Parathyroid adenoma (tissue), 2 donors: ENCODE measurements around the gene TCF4.
"Not testable (repeated sequence)": the region's sequence is repeated elsewhere in the genome, so short reads cannot be mapped to it uniquely, and the experiment has no call there.

Experiments
- H2AFZ ChIP-seq: fragments of 300-600 bp; sonication (generic); one replicate; pipeline ENCODE4 v1.7.0; 2017; ENCODE audit warnings: antibody characterized with exemption, mild to moderate bottlenecking
- H3K27ac ChIP-seq: fragments of 300-600 bp; sonication (generic); one replicate; pipeline ENCODE4 v1.7.0; 2017
- H3K27me3 ChIP-seq: fragments of 300-600 bp; sonication (generic); one replicate; pipeline ENCODE4 v1.7.0; 2017; ENCODE audit warnings: low read length; ENCODE audit not compliant: control insufficient read depth, insufficient read depth
- H3K36me3 ChIP-seq: fragments of 300-600 bp; sonication (generic); one replicate; pipeline ENCODE4 v1.7.0; 2017; ENCODE audit warnings: low read length; ENCODE audit not compliant: control insufficient read depth, insufficient read depth
- H3K4me1 ChIP-seq: fragments of 300-600 bp; sonication (generic); one replicate; pipeline ENCODE4 v1.7.0; 2017; ENCODE audit warnings: control low read depth
- H3K4me2 ChIP-seq: fragments of 300-600 bp; sonication (generic); one replicate; pipeline ENCODE4 v1.7.0; 2017; ENCODE audit warnings: low read length
- H3K4me3 ChIP-seq: fragments of 300-600 bp; sonication (generic); one replicate; pipeline ENCODE4 v1.7.0; 2017; ENCODE audit warnings: low read depth, low read length
- H3K79me2 ChIP-seq: fragments of 300-600 bp; sonication (generic); one replicate; pipeline ENCODE4 v1.7.0; 2017; ENCODE audit warnings: control low read depth
- H3K9ac ChIP-seq: fragments of 300-600 bp; sonication (generic); one replicate; pipeline ENCODE4 v1.7.0; 2017; ENCODE audit warnings: mild to moderate bottlenecking
- H3K9me3 ChIP-seq: fragments of 300-600 bp; sonication (generic); one replicate; pipeline ENCODE4 v1.7.0; 2017; ENCODE audit warnings: low read length; ENCODE audit not compliant: control insufficient read depth
- TF ChIP-seq, protein P1 (sequence below): fragments of 300-600 bp; sonication (generic); IDR thresholded peaks from one replicate; pipeline ENCODE4 v1.7.0; 2017; ENCODE audit warnings: antibody characterized with exemption, mild to moderate bottlenecking
- donor health status: primary hyperparathyroidism.

TCF4 gene

DNA sequence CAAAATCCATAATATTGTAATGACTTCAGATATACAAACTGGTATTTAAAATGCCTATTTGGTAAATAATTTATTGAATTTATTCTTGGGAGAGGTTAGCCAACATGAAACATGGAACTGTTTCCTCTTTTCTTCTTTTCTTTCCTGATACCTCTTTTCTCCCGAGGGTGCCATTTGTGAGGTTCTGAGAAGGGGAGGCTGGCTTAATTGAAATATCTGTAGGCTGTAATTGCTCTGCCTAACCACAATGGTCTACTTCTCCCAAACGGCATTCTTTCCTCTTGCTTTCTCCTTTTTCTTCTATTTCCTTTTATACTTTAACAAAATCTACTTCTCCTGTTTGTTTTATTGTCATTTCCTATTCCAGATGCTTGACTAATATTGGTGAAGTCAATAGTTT, 114.9 kb downstream of the TCF4 start:
- Histone ChIP-seq H3K4me3 (no peak overlapping the region), H3K9me3 (no peaks in the 10 kb centered on the region), H3K79me2 (peaks cover 6% of the 10 kb centered on the region), H3K4me2 (no peak overlapping the region), H3K27me3 (no peaks in the 10 kb centered on the region), H2AFZ (no peak overlapping the region), H3K27ac (no peak overlapping the region), H3K4me1 (no peaks in the 10 kb centered on the region), H3K36me3 (no peaks in the 10 kb centered on the region), H3K9ac (no peak overlapping the region)
- TF ChIP-seq, protein P1, sequence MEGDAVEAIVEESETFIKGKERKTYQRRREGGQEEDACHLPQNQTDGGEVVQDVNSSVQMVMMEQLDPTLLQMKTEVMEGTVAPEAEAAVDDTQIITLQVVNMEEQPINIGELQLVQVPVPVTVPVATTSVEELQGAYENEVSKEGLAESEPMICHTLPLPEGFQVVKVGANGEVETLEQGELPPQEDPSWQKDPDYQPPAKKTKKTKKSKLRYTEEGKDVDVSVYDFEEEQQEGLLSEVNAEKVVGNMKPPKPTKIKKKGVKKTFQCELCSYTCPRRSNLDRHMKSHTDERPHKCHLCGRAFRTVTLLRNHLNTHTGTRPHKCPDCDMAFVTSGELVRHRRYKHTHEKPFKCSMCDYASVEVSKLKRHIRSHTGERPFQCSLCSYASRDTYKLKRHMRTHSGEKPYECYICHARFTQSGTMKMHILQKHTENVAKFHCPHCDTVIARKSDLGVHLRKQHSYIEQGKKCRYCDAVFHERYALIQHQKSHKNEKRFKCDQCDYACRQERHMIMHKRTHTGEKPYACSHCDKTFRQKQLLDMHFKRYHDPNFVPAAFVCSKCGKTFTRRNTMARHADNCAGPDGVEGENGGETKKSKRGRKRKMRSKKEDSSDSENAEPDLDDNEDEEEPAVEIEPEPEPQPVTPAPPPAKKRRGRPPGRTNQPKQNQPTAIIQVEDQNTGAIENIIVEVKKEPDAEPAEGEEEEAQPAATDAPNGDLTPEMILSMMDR, result no peak

DNA sequence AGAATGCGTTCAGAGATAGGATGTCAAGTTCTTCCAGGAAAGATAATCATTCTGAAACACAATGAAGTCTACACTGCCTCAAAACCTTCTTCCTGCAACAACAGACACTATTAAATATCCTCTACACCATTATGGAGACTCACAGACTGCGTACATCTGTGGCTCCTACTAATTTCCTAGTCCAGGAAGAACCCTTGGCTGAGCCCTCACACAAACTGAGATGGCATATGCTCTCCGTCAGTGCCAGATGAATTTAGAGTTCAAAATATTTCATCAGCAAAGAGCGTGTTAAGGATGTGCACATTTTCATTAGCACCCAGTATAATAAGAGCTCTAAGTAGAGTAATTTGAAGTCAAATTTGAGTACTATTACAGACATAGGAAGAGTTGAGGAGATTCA, 117.2 kb downstream of the TCF4 start:
- Histone ChIP-seq H3K27ac (no peak overlapping the region), H3K9me3 (no peaks in the 10 kb centered on the region), H3K79me2 (peaks cover 12% of the 10 kb centered on the region), H3K9ac (no peak overlapping the region), H3K4me1 (no peaks in the 10 kb centered on the region), H3K4me3 (no peak overlapping the region), H3K4me2 (no peak overlapping the region), H2AFZ (no peak overlapping the region), H3K36me3 (no peaks in the 10 kb centered on the region), H3K27me3 (no peaks in the 10 kb centered on the region)
- TF ChIP-seq, protein P1, result no peak

DNA sequence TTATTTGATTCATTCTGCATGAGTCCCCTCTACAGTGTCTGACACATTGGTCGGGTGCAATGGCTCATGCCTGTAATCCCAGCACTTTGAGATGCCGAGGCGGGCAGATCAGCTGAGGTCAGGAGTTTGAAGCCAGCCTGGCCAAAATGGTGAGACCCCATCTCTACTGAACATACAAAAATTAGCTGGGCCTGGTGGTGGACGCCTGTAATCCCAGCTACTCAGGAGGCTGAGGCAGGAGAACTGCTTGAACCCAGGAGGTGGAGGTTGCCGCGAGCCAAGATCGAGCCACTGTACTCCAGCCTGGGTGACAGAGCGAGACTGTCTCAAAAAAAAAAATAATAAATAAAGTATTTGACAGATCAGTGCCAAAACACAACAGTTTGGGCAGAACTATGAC, 118.9 kb downstream of the TCF4 start:
- peaks cover 12% of the 10 kb centered on the region for H3K79me2 ChIP-seq
- H3K4me1 ChIP-seq, H2AFZ ChIP-seq, H3K9me3 ChIP-seq, H3K9ac ChIP-seq, H3K27me3 ChIP-seq, H3K4me3 ChIP-seq, H3K4me2 ChIP-seq, H3K36me3 ChIP-seq, H3K27ac ChIP-seq: not testable (repeated sequence)

DNA sequence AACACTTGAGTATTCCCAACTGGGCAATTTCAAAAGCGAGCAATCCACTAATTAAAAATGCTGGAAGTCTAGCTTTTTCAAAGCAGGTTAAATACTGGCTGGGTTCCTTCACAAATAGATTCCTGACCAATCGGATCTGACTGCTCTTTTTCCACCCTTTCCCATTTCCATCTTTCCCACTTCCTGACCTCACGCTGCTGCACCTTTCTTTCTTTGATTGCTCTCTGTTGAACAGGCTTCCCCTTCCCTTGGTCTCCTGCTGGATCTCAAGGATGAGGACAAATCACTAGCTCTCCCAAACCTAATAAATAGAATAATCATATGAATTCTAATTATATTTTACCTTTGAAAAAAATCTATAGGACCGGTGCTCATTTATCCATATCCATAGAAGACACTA, 121.2 kb downstream of the TCF4 start:
- Histone ChIP-seq H3K9me3 (no peaks in the 10 kb centered on the region), H3K4me3 (no peak overlapping the region), H3K79me2 (peaks cover 12% of the 10 kb centered on the region), H3K27me3 (no peaks in the 10 kb centered on the region), H3K4me2 (no peak overlapping the region), H3K9ac (no peak overlapping the region), H3K36me3 (no peaks in the 10 kb centered on the region), H3K4me1 (no peaks in the 10 kb centered on the region), H2AFZ (no peak overlapping the region), H3K27ac (no peak overlapping the region)
- TF ChIP-seq, protein P1, result no peak

DNA sequence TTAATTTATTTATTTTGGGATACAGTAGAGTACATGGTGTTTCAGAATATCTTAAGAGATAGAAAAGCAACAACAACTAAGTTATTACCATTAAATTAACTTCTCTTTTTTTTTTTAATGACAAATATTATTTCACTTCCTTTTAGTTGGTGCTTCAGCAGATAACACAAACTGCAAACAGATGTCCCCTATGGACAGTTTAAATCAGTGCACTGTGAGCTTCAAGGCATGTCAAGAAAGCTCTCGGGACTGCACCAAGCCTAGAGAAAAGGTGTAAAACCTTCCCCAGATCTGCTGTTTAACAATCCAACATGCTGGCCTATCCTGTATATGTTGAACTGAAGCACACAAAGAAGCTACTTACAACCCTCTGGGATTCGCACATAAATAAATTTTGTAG, 122.7 kb downstream of the TCF4 start:
- no peaks in the 10 kb centered on the region for H3K36me3 ChIP-seq
- H3K4me3 ChIP-seq, result no peak overlapping the region
- peaks cover 8% of the 10 kb centered on the region for H3K79me2 ChIP-seq
- TF ChIP-seq, protein P1, result no peak
- H3K27me3 ChIP-seq, result no peaks in the 10 kb centered on the region
- no peak overlapping the region for H3K9ac ChIP-seq
- H2AFZ ChIP-seq, result no peak overlapping the region
- no peak overlapping the region for H3K4me2 ChIP-seq
- no peaks in the 10 kb centered on the region for H3K9me3 ChIP-seq
- no peak overlapping the region for H3K27ac ChIP-seq
- no peaks in the 10 kb centered on the region for H3K4me1 ChIP-seq
